Lung (tissue), 12 donors: ENCODE results near the gene MADD. TPM values are rescaled to one million over a fixed set of nuclear protein-coding genes. Genes with fewer than 3 reads are reported as not detected.

Source experiments
- ATAC-seq: fragments of 200-7000 bp; cut with Tn5 transposase; one replicate; pipeline ENCODE4 v1.9.1; 2020; ENCODE audit warnings: moderate number of reproducible peaks; ENCODE audit not compliant: insufficient read depth, low FRiP score
- DNase-seq, 3 donors: peaks; one replicate each; pipeline ENCODE4 v3.0.0-alpha.2; 2013 to 2017
- H3K27ac ChIP-seq, 2 donors: one replicate each; pipeline ENCODE4 v1.5.1; 2013; ENCODE audit warnings: mild to moderate bottlenecking in 2 of 2, moderate library complexity in 2 of 2, control low read depth in 1 of 2, inconsistent platforms in 1 of 2, low read depth in 1 of 2, low read length in 1 of 2
- H3K27me3 ChIP-seq, 3 donors: one replicate each; pipeline ENCODE4 v1.5.1; 2013; ENCODE audit warnings: low read length in 2 of 3; ENCODE audit not compliant: control insufficient read depth in 3 of 3, insufficient read depth in 3 of 3
- H3K36me3 ChIP-seq, 4 donors: one replicate each; pipeline ENCODE4 v1.5.1; 2013; ENCODE audit warnings: low read length in 4 of 4, mild to moderate bottlenecking in 1 of 4, moderate library complexity in 1 of 4; ENCODE audit not compliant: control insufficient read depth in 4 of 4, insufficient read depth in 4 of 4
- H3K4me1 ChIP-seq, 5 donors: one replicate each; pipeline ENCODE4 v1.5.1; 2013; ENCODE audit warnings: low read length in 5 of 5, mild to moderate bottlenecking in 2 of 5, moderate library complexity in 1 of 5; ENCODE audit not compliant: control insufficient read depth in 5 of 5, insufficient read depth in 5 of 5
- H3K4me3 ChIP-seq: one replicate; pipeline ENCODE4 v1.5.1; 2013; ENCODE audit warnings: mild to moderate bottlenecking, control low read depth, moderate library complexity
- H3K9ac ChIP-seq, 2 donors: one replicate each; pipeline ENCODE4 v1.5.1; 2013; ENCODE audit warnings: low read length in 2 of 2, control low read depth in 1 of 2; ENCODE audit not compliant: insufficient read depth in 1 of 2
- H3K9me3 ChIP-seq, 4 donors: one replicate each; pipeline ENCODE4 v1.5.1; 2013; ENCODE audit warnings: low read length in 3 of 4, mild to moderate bottlenecking in 1 of 4, moderate library complexity in 1 of 4; ENCODE audit not compliant: control insufficient read depth in 4 of 4, insufficient read depth in 3 of 4
- CTCF ChIP-seq: IDR thresholded peaks from 2 replicates; pipeline ENCODE4 v1.5.1; 2012; ENCODE audit warnings: mild to moderate bottlenecking; ENCODE audit errors: control extremely low read depth, extremely low read depth
- WGBS, 2 donors: extraction: QIAGEN DNeasy Blood & Tissue Kit; methylation state at CpG; one replicate each; pipeline ENCODE4 v1.1.7; 2013; 5-methylcytosine and 5-hydroxymethylcytosine counted together
- polyA plus RNA-seq, 2 donors: library from polyadenylated mRNA; stranded (reverse); fragments of 200-250 nt; gene quantifications; one replicate each; pipeline ENCODE4 v1.2.1, GENCODE V29; 2013
- total RNA-seq, 2 donors: library from RNA; depleted of rRNA in 1 of 2; stranded (reverse); fragments of >200 nt in 1 of 2; gene quantifications; one replicate each; pipeline ENCODE4 v1.2.1, GENCODE V29; 2014 to 2021
- donor health status: control.
- donor health status: control.
- donor health status: Bipolar disorder and iron deficiency.
- donor health status: healthy.
- donor health status: DM: yes; HTN: yes; CAD: no.

The MADD gene
- total and polyA plus RNA-seq, 4 donors: 15.9 to 56.8 (median 37.1) TPM

DNA sequence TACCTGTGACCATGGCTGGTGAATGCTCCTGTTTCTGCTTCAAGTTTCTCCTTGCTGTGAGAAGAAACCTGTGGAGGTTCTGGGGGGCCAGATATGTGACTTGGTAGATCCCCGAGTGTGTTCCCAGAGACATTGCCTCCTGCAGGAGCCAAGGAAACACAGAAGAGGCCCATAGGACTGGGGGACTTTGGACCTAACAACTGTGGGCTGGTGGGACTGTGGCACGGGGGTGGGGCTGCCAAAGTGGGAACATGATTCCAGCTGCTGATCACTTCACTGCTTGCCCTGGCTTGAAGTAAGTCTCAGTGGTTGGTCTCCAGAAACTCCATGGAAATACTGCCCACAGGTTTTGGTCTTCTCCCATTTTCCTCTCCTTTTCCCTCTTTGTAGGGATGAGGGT, 16.3 kb upstream of the MADD start:
- peaks cover 0 to 4% (median 2%) of the 10 kb centered on the region in 4 donors for H3K36me3 ChIP-seq
- no peaks in the 10 kb centered on the region for H3K9me3 ChIP-seq
- DNase-seq (no peak), ATAC-seq (no peak)
- peaks cover 8 to 42% (median 24%) of the 10 kb centered on the region in 5 donors for H3K4me1 ChIP-seq
- H3K4me3 ChIP-seq: no peak overlapping the region
- TF ChIP-seq CTCF: no peak
- WGBS, 2 donors: 86 to 91% methylated on average over 2 of the region's 2 CpGs
- no peaks in the 10 kb centered on the region for H3K27me3 ChIP-seq
- H3K9ac ChIP-seq: no peak overlapping the region
- H3K27ac ChIP-seq: peak overlapping the region in 1 of 2 donors; percentile 55

- ATAC-seq: no peak
- 28 to 31% methylated on average over 3 of the region's 3 CpGs for WGBS, 2 donors
These were observed 15.5 kb upstream of the MADD start for GRCh38 chr11:47254386-47254785.

DNA sequence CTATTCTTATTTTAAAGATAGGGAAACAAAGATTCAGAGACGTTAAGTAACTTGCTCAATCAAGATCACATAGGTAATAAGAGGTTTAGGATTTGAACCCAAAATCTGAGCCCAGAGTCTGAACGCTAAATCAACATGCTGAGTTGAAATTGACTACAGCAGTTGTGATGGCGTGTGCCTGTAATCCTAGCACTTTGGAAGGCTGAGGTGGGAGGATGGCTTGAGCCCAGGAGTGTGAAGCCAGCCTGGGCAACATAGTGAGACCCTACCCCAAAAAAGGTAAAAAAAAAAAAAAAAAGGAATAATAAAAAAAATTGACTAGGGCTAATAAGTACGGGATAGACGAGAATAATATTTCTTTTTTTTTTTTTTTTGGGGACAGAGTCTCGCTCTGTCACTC, 13.6 kb upstream of the MADD start:
- TF ChIP-seq CTCF: no peak
- H3K27me3 ChIP-seq: no peaks in the 10 kb centered on the region
- no peak for DNase-seq
- H3K4me3 ChIP-seq: no peak overlapping the region
- peaks cover 0 to 8% (median 1%) of the 10 kb centered on the region in 4 donors for H3K36me3 ChIP-seq
- WGBS, 2 donors: 86 to 87% methylated on average over 6 of the region's 6 CpGs
- no peak for ATAC-seq
- no peak overlapping the region for H3K27ac ChIP-seq
- peaks cover 4 to 47% (median 24%) of the 10 kb centered on the region in 5 donors for H3K4me1 ChIP-seq
- H3K9ac ChIP-seq: no peak overlapping the region
- H3K9me3 ChIP-seq: no peaks in the 10 kb centered on the region

More at GRCh38 chr11:47254386-47254785, 15.5 kb upstream of the MADD start:
- no peak for DNase-seq
- peaks cover 6 to 46% (median 25%) of the 10 kb centered on the region in 5 donors for H3K4me1 ChIP-seq
- no peaks in the 10 kb centered on the region for H3K9me3 ChIP-seq
- peak overlapping the region in 1 of 2 donors; percentile 55 for H3K27ac ChIP-seq
- no peak for TF ChIP-seq CTCF
- peaks cover 0 to 4% (median 2%) of the 10 kb centered on the region in 4 donors for H3K36me3 ChIP-seq
- H3K4me3 ChIP-seq: no peak overlapping the region
- H3K27me3 ChIP-seq: no peaks in the 10 kb centered on the region
- no peak overlapping the region for H3K9ac ChIP-seq

DNA sequence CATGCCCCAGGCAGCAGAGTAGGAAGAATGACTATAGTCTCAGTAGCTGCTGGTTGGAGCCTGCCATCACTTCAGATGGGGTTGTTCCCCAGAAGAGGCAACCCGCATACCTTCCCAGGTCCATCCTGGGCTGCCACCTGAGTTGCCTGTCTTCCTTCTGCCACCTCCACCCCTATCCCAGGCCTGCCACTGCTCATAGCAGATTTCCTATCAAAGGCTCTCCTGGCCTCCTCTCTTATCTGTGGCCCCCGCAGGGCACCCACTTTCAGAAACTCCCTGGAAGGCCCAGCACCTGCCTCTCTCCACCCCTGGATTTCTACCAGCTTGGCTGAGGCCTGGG, 12.8 kb upstream of the MADD start:
- no peaks in the 10 kb centered on the region for H3K9me3 ChIP-seq
- no peak for ATAC-seq
- no peaks in the 10 kb centered on the region for H3K27me3 ChIP-seq
- DNase-seq: no peak
- peaks cover 0 to 10% (median 1%) of the 10 kb centered on the region in 4 donors for H3K36me3 ChIP-seq
- H3K4me3 ChIP-seq: no peak overlapping the region
- peak overlapping the region; percentile 29 to 76 for H3K27ac ChIP-seq
- H3K9ac ChIP-seq: no peak overlapping the region
- WGBS, 2 donors: 40 to 68% methylated on average over 2 of the region's 2 CpGs
- peaks cover 4 to 47% (median 24%) of the 10 kb centered on the region in 5 donors for H3K4me1 ChIP-seq
- TF ChIP-seq CTCF: no peak
